HepG2 (cell line): ENCODE measurements around the gene TM9SF3. TPM values are rescaled to one million over a fixed set of nuclear protein-coding genes. Genes with fewer than 3 reads are reported as not detected.

Experiments used
- ATAC-seq: fragments of 200-7000 bp; cut with Tn5 transposase; 3 replicates; pipeline ENCODE4 v1.9.1; 2020; ENCODE audit warnings: mild to moderate bottlenecking, moderate library complexity
- BruUV-seq: library from RNA; stranded (reverse); fragments of 400-500 nt; replicated peaks from 2 replicates; lab custom pipeline; 2021; lab: Mats Ljungman, UMichigan
- CTCF ChIA-PET: fragments of 300-600 bp; formaldehyde crosslinking; extraction: SDS; loops from one replicate; lab custom pipeline; 2021; ENCODE audit warnings: low total read pairs, inconsistent platforms, low intra/inter-chr PET ratio; lab: Yijun Ruan, JAX
- POLR2A ChIA-PET: fragments of 350-600 bp; sonication (Branson Sonifier 250); formaldehyde crosslinking; loops from one replicate; lab custom pipeline; 2020; ENCODE audit warnings: antibody characterized with exemption, inconsistent platforms; lab: Yijun Ruan, JAX
- DNase-seq: peaks from one replicate; pipeline ENCODE4 v3.0.0-alpha.2; 2015; ENCODE audit warnings: low spot score
- FAIRE-seq: peaks from 3 replicates; lab custom pipeline; 2011; peaks lifted over from hg19 to GRCh38; lab: Jason Lieb, UNC
- H2AFZ ChIP-seq: one replicate; pipeline ENCODE4 v1.6.1; 2011; ENCODE audit warnings: low read length, inconsistent platforms
- H3K27ac ChIP-seq: fragments of 300-600 bp; 3 replicates; pipeline ENCODE4 v1.8.0; 2011; ENCODE audit warnings: mixed run types, mild to moderate bottlenecking, mixed read lengths, low read length, inconsistent platforms; ENCODE audit not compliant: insufficient read depth; ENCODE audit errors: extremely low read length
- H3K27me3 ChIP-seq, 2 experiments: fragments of 200-600 bp in 1 of 2; 2 replicates in 1 of 2; 3 replicates in 1 of 2; pipeline versions ENCODE4 v1.6.0 to v1.8.0; 2011; ENCODE audit warnings: low read length in 2 of 2, mild to moderate bottlenecking in 2 of 2, moderate library complexity in 2 of 2, inconsistent platforms in 1 of 2; ENCODE audit not compliant: insufficient read depth in 2 of 2, control insufficient read depth in 1 of 2
- H3K36me3 ChIP-seq, 2 experiments: fragments of 200-600 bp in 1 of 2; replicated peaks in 1 of 2; 2 replicates in 1 of 2; 3 replicates in 1 of 2; pipeline versions ENCODE4 v1.5.1 to v1.8.0; 2011; ENCODE audit warnings: low read length in 2 of 2, inconsistent platforms in 1 of 2; ENCODE audit not compliant: insufficient read depth in 2 of 2, control insufficient read depth in 1 of 2
- H3K4me1 ChIP-seq: 2 replicates; pipeline ENCODE4 v1.5.1; 2012; ENCODE audit warnings: low read length, inconsistent platforms; ENCODE audit not compliant: insufficient read depth
- H3K4me2 ChIP-seq: 2 replicates; pipeline ENCODE4 v1.6.0; 2011; ENCODE audit warnings: low read depth, low read length, inconsistent platforms
- H3K4me3 ChIP-seq, 3 experiments: fragments of 200-600 bp in 1 of 3; sonication (generic), shearing (Covaris generic) in 1 of 3; replicated peaks in 1 of 3; 2 replicates each; pipeline ENCODE4 v1.5.1; 2011 to 2016; ENCODE audit warnings: low read length in 3 of 3, inconsistent platforms in 2 of 3, low read depth in 2 of 3, mild to moderate bottlenecking in 2 of 3, control low read depth in 1 of 3, mixed read lengths in 1 of 3; ENCODE audit not compliant: insufficient read depth in 1 of 3
- H3K79me2 ChIP-seq: one replicate; pipeline ENCODE4 v1.6.1; 2011; ENCODE audit warnings: low read length, inconsistent platforms; ENCODE audit not compliant: insufficient read depth
- H3K9ac ChIP-seq: 2 replicates; pipeline ENCODE4 v1.6.0; 2011; ENCODE audit warnings: mild to moderate bottlenecking, low read depth, low read length, inconsistent platforms; ENCODE audit not compliant: insufficient read depth
- H3K9me3 ChIP-seq: 2 replicates; pipeline ENCODE4 v1.5.1; 2012; ENCODE audit warnings: mild to moderate bottlenecking, low read length
- H4K20me1 ChIP-seq: 2 replicates; pipeline ENCODE4 v1.6.0; 2011; ENCODE audit warnings: inconsistent platforms, mild to moderate bottlenecking, low read length, moderate library complexity; ENCODE audit not compliant: insufficient read depth
- CTCF ChIP-seq: sonication (generic); formaldehyde crosslinking; IDR thresholded peaks from 2 replicates; pipeline ENCODE4 v1.5.0; 2020; ENCODE audit warnings: mild to moderate bottlenecking, missing genetic modification reagents, moderate library complexity
- IRX3 ChIP-seq: sonication (generic); formaldehyde crosslinking; IDR thresholded peaks from 2 replicates; pipeline ENCODE4 v1.8.1; 2023; ENCODE audit warnings: mild to moderate bottlenecking, low read depth, missing genetic modification reagents, borderline replicate concordance
- MAFG ChIP-seq: sonication (generic); formaldehyde crosslinking; IDR thresholded peaks from 2 replicates; pipeline ENCODE4 v1.5.1; 2020; ENCODE audit warnings: mild to moderate bottlenecking, missing genetic modification reagents
- MYC ChIP-seq: sonication (generic); formaldehyde crosslinking; IDR thresholded peaks from 2 replicates; pipeline ENCODE4 v1.9.0; 2021; ENCODE audit warnings: missing genetic modification reagents, borderline replicate concordance
- RARG ChIP-seq: sonication (generic); formaldehyde crosslinking; IDR thresholded peaks from 2 replicates; pipeline ENCODE4 v1.4.0; 2020; ENCODE audit warnings: low read depth, mild to moderate bottlenecking, missing genetic modification reagents
- SMC3 ChIP-seq: IDR thresholded peaks from 2 replicates; pipeline ENCODE4 v1.6.1; 2011; ENCODE audit warnings: low read length, improper control_type of control experiment
- STAG1 ChIP-seq: sonication (generic); formaldehyde crosslinking; IDR thresholded peaks from 2 replicates; pipeline ENCODE4 v1.4.0; 2020; ENCODE audit warnings: missing genetic modification reagents
- TEAD3 ChIP-seq: optimal IDR thresholded peaks from 2 replicates; pipeline ENCODE3; 2016; ENCODE audit warnings: borderline replicate concordance
- THYN1 ChIP-seq: sonication (generic); formaldehyde crosslinking; IDR thresholded peaks from 2 replicates; pipeline ENCODE4 v1.8.1; 2023; ENCODE audit warnings: low read depth, mild to moderate bottlenecking, moderate library complexity, missing genetic modification reagents, borderline replicate concordance
- ZNF549 ChIP-seq: sonication (generic); formaldehyde crosslinking; IDR thresholded peaks from 2 replicates; pipeline ENCODE4 v1.5.0; 2020; ENCODE audit warnings: missing genetic modification reagents
- WGBS: methylation state at CpG from one replicate; pipeline ENCODE4 v1.1.6; 2017; ENCODE audit warnings: low lambda C conversion rate; 5-methylcytosine and 5-hydroxymethylcytosine counted together
- in situ Hi-C: cut with HindIII; loops from 2 replicates; pipeline ENCODE4 v1.10.0; 2017; ENCODE audit warnings: low pct_unique_long_range_greater_than_20kb; ENCODE audit not compliant: extremely low pct_ligation_motif_present
- intact Hi-C: fragments of 100-400 bp; cut with micrococcal nuclease; formaldehyde crosslinking; loops from one replicate; pipeline ENCODE4 v1.10.0; 2022; ENCODE audit not compliant: unreplicated experiment
- polyA plus RNA-seq, 8 experiments: library from polyadenylated mRNA; depleted of rRNA in 3 of 8; stranded (reverse) in 7 of 8; unstranded in 1 of 8; fragments of >200 nt; fragmentation: Illumina TruSeq in 4 of 8; extraction: Trizol in 4 of 8; gene quantifications; 2 replicates each; pipeline versions ENCODE4 v1.2.1 to v1.2.3, GENCODE V29; 2011 to 2016; ENCODE audit warnings: low read depth in 4 of 8, missing spikeins in 1 of 8, mixed read lengths in 1 of 8; ENCODE audit not compliant: insufficient read depth in 1 of 8
- total RNA-seq, 5 experiments: library from RNA; depleted of rRNA; stranded (reverse); fragments of >200 nt; fragmentation: Illumina TruSeq; extraction: Trizol; gene quantifications; 2 replicates each; pipeline ENCODE4 v1.2.3, GENCODE V29; 2016; ENCODE audit warnings: low read depth in 1 of 5

TM9SF3 gene
- total and polyA plus RNA-seq, 2 of the 13 experiments (the other 11 are each of a cell fraction or from before 2014, with no cell fraction given) = 43.8 to 120 TPM

- CTCF ChIA-PET = interaction anchor here (1.2 kb wide), 1 partner anchor 41 kb away, joined by 3 read pairs; no protein-coding TSS in a partner anchor
- POLR2A ChIA-PET = no interaction called here
- intact Hi-C loops = loop anchor here (1.0 kb wide), 1 partner anchor 43 kb away; the partner anchor contains the start of gene TLL2
- in situ Hi-C loops = no loop called here
- H3K27me3 ChIP-seq = peaks cover 4 to 34% of the 10 kb centered on the region in 2 experiments; a peak in 3 of 5 replicates
- H3K4me2 ChIP-seq = no peak overlapping the region
- H3K79me2 ChIP-seq = no peaks in the 10 kb centered on the region
- H4K20me1 ChIP-seq = no peaks in the 10 kb centered on the region
- no peaks in the 10 kb centered on the region for H3K36me3 ChIP-seq
- no peak overlapping the region for H3K9ac ChIP-seq
- BruUV-seq = no TSS peak
- no peaks in the 10 kb centered on the region for H3K4me1 ChIP-seq
- ATAC-seq = peak; percentile 91
- DNase-seq = peak; percentile 18
- WGBS = 0% methylated on average over 4 of the region's 4 CpGs
- H3K4me3 ChIP-seq = no peak overlapping the region
- no peak for FAIRE-seq
- no peak overlapping the region for H3K27ac ChIP-seq
- no peak overlapping the region for H2AFZ ChIP-seq
- no peaks in the 10 kb centered on the region for H3K9me3 ChIP-seq
- peak; percentile 23; the same call in 1 of the 2 replicates for TF ChIP-seq MYC
- peak; percentile 62 for TF ChIP-seq CTCF (CRISPR knock-in tag)
- peak; percentile 47 for TF ChIP-seq STAG1
- TF ChIP-seq THYN1 (CRISPR knock-in tag) = no peak
- peak; percentile 41; the same call in 1 of the 2 replicates for TF ChIP-seq SMC3
- no peak for TF ChIP-seq ZNF549 (CRISPR knock-in tag)
- TF ChIP-seq MAFG (CRISPR knock-in tag) = no peak
- peak; percentile 30 for TF ChIP-seq TEAD3
- TF ChIP-seq IRX3 (CRISPR knock-in tag) = no peak
- TF ChIP-seq RARG (CRISPR knock-in tag) = no peak
Observed at GRCh38 chr10:96470116-96470743, 116.6 kb downstream of the TM9SF3 start.
